Esophagus (tissue), 2 donors: Measurements from ENCODE around the gene ACCS. TPM values are rescaled to one million over a fixed set of nuclear protein-coding genes. Genes with fewer than 3 reads are reported as not detected.

Experiments used
- polyA plus RNA-seq, 2 donors: library from polyadenylated mRNA; stranded (reverse); fragments of 200-250 nt; gene quantifications; one replicate each; pipeline ENCODE4 v1.2.3, GENCODE V29; 2013
- donor health status: healthy with polysubstance abuse.
- donor health status: Bipolar disorder and iron deficiency.

ACCS gene
- polyA plus RNA-seq, 2 donors: 6.5 to 28.7 TPM

Other genes starting within 250 kb of the ACCS start
- 10 to 100 TPM; 15.3 to 23.2 TPM for gene ALKBH3, start 185.4 kb upstream of the ACCS start, polyA plus RNA-seq
- gene C11orf96, start 123.6 kb upstream of the ACCS start, polyA plus RNA-seq: 10 to 100 TPM in 1 of 2 donors, 1 to 10 TPM in 1; 4.8 to 38.4 TPM
- not detected for gene ACCSL, start 18.3 kb upstream of the ACCS start, polyA plus RNA-seq
- gene EXT2, start 29.4 kb downstream of the ACCS start, polyA plus RNA-seq: 10 to 100 TPM; 13.5 to 16.4 TPM
- under 1 TPM in 1 of 2 donors, not detected in 1; under 0.01 TPM for gene ALX4, start 243.9 kb downstream of the ACCS start, polyA plus RNA-seq